ENCODE data around the gene PLAAT4.

PLAAT4 gene

GRCh38 chr11:63536669-63537292 lies at the start of gene PLAAT4:
PLAAT4 (plus strand) TSS chr11:63536808; CDS start chr11:63536869, 61 bp downstream.
- DNase-seq (ENCODE audit: low spot score), result peak; percentile 60

- no peak for DNase-seq (ENCODE audit: low spot score)
Measured at GRCh38 chr11:63488789-63489188, 47.8 kb upstream of the PLAAT4 start.

GRCh38 chr11:63489879-63490278 lies 46.7 kb upstream of the PLAAT4 start:
- DNase-seq (ENCODE audit: low spot score), result no peak

DNA sequence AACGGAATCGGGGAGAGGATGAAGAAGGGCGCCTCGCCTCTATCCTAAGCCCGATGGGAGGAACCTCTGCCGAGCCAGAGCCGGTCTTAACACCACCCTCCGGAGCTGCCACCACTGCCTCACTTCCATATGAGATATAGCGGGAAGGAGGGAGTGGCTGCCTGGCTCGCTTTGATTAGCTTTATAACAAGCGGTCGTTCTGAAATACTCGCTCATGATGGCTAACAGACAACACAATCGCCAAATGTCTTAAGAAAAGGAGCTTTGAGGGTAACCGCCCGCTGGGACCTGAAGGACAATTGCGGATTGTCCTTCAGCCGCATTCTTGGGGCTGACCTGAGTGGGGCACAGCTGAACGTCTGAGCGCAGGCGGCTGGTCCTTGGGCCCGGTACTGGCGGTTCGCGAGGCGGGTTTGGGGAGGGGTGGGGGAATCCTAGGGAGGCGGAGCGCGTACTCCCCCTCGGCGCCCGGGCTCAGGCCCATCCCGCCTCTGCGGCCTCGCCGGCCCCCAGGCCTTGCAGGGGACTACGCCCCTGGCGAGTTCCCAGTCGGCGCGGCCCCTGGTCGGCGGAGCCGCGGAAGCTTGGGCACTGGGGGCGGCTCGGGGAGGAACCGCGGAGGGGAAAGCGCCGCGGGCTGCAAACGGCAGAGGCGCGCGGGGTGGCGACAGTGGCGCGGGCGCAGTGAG lies 45.9 kb upstream of the PLAAT4 start, which contains the start of gene PLAAT5:
Gene PLAAT5, minus strand, starts transcription at position 617 of the 689 bp plus-strand sequence. Its CDS starts 133 bp downstream, at position 484.
- DNase-seq (ENCODE audit: low spot score), result no peak

GRCh38 chr11:63491240-63491587 lies 45.4 kb upstream of the PLAAT4 start:
- no peak for DNase-seq (ENCODE audit: low spot score)

DNA sequence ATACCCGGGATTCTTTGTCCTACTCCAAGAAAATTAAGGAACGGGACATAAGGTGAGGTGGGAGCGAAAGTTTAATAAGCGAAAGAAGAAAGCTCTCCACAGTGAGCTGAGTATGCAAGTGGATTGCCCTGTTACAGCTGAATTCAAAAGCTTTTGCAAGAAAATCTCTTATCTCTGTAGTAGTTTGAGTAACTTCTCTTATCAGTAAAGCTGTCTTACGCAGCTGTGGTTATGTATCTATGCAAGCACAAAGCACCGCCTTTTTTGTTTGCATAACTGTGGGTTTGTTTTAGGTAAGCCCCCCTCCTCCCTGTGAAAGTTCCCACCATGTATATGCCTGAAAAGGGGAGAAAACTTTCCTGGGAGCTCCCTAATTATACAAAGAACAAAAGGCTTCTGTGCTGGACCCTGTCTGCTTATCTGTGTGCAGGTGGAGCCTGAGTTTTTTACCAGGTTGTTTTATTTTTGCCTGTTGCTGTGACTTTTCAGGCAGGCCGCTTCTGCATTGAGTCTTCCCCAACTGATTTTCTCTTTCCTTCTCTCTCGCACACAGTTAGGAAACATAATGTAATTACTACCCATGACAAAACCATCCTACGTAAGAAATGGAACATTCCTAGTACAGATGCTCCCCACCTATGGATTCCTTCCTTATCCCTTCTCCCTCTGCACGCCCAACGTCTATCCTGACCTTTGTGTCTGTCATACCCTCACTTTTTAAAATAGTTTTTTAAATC lies 44.8 kb upstream of the PLAAT4 start:
- DNase-seq (ENCODE audit: low spot score), result no peak

- DNase-seq (ENCODE audit: low spot score), result no peak
Measured at GRCh38 chr11:63492441-63492840, 44.2 kb upstream of the PLAAT4 start.

GRCh38 chr11:63493127-63493526 lies 43.5 kb upstream of the PLAAT4 start:
- no peak for DNase-seq (ENCODE audit: low spot score)

DNA sequence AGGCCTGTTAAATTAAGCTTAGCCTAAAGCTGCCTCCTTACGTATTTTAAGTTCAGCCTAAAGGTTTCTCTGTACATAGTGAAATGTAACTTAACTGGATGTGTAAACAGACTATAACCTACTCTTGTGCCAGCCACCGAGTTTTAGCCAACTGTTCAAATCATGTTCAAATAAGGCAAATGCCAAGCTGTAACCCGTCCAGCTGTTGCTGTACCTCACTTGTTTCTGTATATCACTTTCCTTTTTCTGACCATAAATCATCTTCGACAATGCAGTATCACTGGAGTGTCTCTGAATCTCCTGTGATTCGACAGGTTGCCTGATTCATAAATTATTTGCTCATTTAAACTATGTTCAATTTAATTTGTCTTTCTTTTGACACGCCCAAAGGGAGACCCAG lies 41.6 kb upstream of the PLAAT4 start:
- DNase-seq (ENCODE audit: low spot score), result no peak

- DNase-seq (ENCODE audit: low spot score), result no peak
Measured at GRCh38 chr11:63499874-63500273, 36.7 kb upstream of the PLAAT4 start.

DNA sequence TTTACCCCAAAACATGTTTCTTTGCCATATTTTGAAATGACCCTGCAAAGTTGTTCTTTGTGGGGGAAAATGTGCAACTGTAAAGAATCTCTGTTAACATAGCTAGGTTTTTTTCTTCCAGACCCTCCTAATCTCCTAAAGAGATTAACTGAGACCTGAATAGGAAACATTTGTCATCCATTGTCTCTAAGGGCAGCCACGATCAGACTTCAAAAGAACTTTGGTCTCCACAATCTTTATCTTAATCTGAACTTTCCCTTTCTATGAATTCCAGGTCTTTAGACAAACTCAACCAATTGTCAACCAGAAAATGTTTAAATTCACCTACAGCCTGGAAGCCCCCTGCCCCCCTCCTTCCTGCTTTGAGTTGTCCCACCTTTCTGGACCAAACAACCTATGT lies 35.4 kb upstream of the PLAAT4 start:
- DNase-seq (ENCODE audit: low spot score), result no peak

GRCh38 chr11:63502252-63502820 lies 34.3 kb upstream of the PLAAT4 start:
- no peak for DNase-seq (ENCODE audit: low spot score)

DNA sequence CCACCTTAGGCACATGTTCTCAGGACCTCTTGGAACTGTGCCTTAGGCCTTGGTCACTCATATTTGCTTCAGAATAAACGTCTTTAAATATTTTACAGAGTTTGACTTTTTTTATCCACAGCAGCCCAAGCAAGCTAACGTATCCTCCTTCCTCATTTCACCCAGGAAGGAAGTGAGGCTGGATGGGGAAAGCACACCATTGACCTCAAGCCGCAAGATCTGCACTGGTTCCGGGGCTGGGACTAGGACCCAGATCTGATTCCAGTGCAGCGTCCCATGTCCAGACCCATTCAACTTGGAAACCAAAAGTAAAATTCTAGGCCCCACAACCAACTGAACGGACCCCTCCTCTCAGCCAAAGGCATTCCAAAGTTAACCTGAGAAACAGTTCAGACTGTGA lies 33.1 kb upstream of the PLAAT4 start:
- no peak for DNase-seq (ENCODE audit: low spot score)

- no peak for DNase-seq (ENCODE audit: low spot score)
Measured at GRCh38 chr11:63504054-63504453, 32.6 kb upstream of the PLAAT4 start.

DNA sequence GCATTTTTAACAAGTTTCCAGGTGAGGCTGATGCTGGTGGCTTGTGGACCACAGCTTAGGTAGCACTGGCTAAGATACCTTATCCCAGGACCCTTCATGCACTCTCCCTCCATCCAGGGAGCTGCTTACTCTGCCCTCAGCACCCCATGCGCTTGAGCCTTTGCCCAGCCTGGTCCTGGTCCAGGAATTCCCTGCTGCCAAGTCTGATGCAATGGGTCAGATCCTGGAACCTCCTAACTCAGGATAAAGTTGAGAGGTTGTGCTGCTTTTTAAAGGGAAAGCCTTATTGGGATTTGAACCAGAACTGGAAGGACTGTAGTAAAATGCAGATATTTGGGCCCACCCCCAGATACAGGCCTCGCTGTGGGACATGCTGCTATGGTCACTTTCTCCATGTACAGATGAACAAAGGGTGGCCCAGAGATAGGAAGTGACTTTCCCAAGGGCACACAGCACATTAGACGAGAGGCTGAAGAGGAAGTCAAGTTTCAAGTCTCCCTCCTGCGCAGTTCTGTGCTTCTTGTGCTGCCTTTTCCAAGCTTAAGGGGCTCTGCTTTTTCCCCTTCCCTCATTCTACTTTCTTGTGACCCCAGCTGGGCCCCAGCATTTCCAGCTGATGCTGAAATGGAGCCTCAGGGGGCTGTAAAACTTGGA lies 31.5 kb upstream of the PLAAT4 start:
- DNase-seq (ENCODE audit: low spot score), result no peak

DNA sequence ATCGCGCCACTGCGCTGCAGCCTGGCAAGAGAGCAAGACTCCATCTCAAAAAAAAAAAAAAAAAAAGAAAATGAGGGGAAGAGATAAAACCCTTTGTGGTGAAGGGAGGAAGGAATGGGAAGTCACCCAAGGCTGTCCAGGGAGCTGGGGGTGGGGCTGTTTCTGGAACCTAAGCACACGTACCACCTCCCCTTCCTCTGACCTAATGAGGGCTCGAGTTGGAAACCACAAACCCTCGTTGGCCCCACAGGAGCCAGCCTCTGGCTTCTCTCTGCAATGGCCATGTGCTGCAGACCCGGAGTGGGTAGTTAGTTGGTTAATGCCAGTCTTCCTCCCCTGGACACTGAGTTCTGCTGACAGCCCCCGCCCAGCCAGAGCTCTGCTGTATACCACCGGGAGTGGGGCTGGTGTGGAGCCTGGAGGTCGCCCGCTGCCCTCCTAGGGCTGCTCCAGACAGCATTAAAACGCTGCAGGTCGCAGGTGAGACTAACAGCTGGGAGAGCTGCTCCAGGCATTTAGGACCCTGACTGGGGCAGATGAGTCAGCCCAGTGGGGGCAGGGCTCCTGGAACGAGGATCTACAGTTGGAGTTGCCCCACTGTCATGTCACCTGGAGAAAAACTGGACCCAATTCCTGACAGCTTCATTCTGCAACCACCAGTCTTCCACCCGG lies 30.6 kb upstream of the PLAAT4 start, which contains the start of gene LGALS12:
Gene LGALS12, plus strand, starts transcription at position 228 of the 672 bp plus-strand sequence. Its CDS starts 375 bp downstream, at position 603.
- no peak for DNase-seq (ENCODE audit: low spot score)

DNA sequence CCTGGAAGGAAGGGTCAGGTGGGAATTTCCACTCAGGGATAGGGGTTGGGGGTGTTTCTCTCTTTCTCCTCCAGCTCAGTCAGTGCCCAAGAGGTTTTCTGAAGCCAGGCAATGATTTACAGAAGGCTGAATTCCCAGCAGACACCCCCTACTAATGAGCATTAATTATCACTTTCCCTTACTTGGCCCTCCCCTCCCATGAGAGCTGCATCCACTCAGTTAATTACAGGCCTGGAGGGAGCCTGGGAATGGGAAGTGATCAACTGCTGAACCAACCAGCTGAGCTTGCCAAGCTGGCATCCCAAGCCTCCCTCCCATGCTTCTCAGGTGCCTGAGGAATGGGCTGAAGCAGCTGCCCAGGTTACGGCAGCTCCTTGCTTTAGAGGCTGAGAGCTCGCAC lies 29.7 kb upstream of the PLAAT4 start:
- DNase-seq (ENCODE audit: low spot score), result no peak

GRCh38 chr11:63507511-63507910 lies 29.1 kb upstream of the PLAAT4 start:
- no peak for DNase-seq (ENCODE audit: low spot score)

DNA sequence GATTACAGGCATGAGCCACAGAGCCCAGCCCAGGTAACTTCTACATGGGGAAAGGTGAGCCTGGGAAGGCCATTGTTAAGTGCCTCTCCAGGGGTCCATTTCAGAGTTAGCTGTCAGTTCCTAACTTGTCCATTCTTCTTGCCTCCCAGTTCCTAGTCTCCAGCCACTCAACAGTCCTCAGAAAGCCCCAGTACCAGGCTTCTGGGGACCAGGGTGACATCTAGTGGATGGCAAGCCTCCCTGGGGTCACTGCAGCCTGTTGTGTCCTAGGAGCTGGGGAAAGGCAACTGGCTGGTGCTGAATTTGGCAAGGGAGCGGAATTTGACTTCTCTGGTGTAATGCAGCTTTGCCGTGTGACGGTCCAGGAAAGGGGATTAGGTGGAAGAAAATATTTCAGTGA lies 28.6 kb upstream of the PLAAT4 start:
- DNase-seq (ENCODE audit: low spot score), result no peak

- DNase-seq (ENCODE audit: low spot score), result no peak
Measured at GRCh38 chr11:63508745-63509144, 27.9 kb upstream of the PLAAT4 start.

DNA sequence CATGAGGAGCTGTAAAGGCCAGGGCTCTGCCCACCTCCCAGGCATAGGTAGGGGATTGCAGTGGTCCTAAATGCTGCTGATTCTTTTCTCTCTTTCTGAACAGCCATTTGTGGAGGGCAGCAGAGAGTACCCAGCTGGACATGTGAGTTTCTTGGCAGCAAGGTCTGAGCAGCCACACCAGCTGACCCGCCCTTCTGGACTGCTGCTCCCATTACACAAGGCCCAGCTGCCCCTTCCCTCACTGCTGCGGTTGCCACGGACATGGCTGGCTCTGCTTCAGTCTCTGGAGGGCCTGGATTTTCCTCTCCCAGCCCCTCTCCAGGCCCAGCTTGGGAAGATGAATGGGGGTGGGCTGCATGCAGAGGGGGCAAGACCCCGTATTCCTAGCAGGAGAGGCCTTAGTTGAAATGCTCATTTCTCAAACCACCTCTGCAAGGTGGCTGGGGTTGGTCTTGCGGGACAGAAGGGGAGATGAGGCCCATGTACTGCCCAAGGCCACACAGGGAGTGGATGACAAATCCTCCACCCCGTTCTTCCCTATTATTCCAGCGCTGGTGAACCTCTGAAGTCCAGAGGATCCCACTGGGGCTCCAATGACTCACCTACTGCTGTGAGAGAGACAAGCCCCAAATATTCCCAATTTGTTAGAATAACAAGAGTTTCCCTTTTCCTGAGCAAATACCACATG lies 26.1 kb upstream of the PLAAT4 start:
- DNase-seq (ENCODE audit: low spot score), result no peak
